SK-N-SH (cell line): ENCODE results near the gene OR51E2.

Experiments used
- CTCF ChIP-seq: fragments of 200-600 bp; sonication (generic); IDR thresholded peaks from 2 replicates; pipeline ENCODE4 v1.6.1; 2017; ENCODE audit warnings: antibody characterized with exemption, mild to moderate bottlenecking, moderate library complexity
- EZH2phosphoT487 ChIP-seq: fragments of 200-600 bp; sonication (generic); IDR thresholded peaks from 2 replicates; pipeline ENCODE4 v1.6.1; 2017; ENCODE audit warnings: low read depth, mixed run types, mild to moderate bottlenecking, antibody characterized with exemption, moderate library complexity, borderline replicate concordance
- FOXJ3 ChIP-seq: sonication (generic); formaldehyde crosslinking; IDR thresholded peaks from 2 replicates; pipeline ENCODE4 v1.5.1; 2020; ENCODE audit warnings: mild to moderate bottlenecking, missing genetic modification reagents
- JUND ChIP-seq: IDR thresholded peaks from 2 replicates; pipeline ENCODE4 v1.4.0; 2012
- MAX ChIP-seq: IDR thresholded peaks from 2 replicates; pipeline ENCODE4 v1.4.0; 2012; ENCODE audit warnings: low read depth
- MEF2A ChIP-seq: IDR thresholded peaks from 2 replicates; pipeline ENCODE4 v1.4.0; 2012; ENCODE audit warnings: low read depth, borderline replicate concordance
- NFIC ChIP-seq: IDR thresholded peaks from 2 replicates; pipeline ENCODE4 v1.4.0; 2012; ENCODE audit warnings: borderline replicate concordance
- PBX3 ChIP-seq: IDR thresholded peaks from 2 replicates; pipeline ENCODE4; 2012
- REST ChIP-seq: IDR thresholded peaks from 2 replicates; pipeline ENCODE4 v1.6.1; 2012; ENCODE audit warnings: mild to moderate bottlenecking, low read depth, low read length, moderate library complexity
- RFX5 ChIP-seq: IDR thresholded peaks from 2 replicates; pipeline ENCODE4 v1.6.1; 2012; ENCODE audit warnings: mild to moderate bottlenecking, improper control_type of control experiment, low read length

GRCh38 chr11:4637662-4638047 lies 60.0 kb downstream of the OR51E2 start:
- TF ChIP-seq FOXJ3 (CRISPR knock-in tag) (no peak), REST (no peak), RFX5 (no peak), NFIC (no peak), CTCF (no peak), PBX3 (no peak), MEF2A (no peak), MAX (no peak), EZH2phosphoT487 (no peak), JUND (no peak)
